Inflammatory macrophage treated with lipopolysaccharide for 4 hours (primary cell): ENCODE results near the gene SLC8A1.
"Not testable (repeated sequence)": the region's sequence is repeated elsewhere in the genome, so short reads cannot be mapped to it uniquely, and the experiment has no call there.

Experiments used
- DNase-seq: peaks from one replicate; pipeline ENCODE4 v3.0.0-alpha.2; 2020

SLC8A1 gene

DNA sequence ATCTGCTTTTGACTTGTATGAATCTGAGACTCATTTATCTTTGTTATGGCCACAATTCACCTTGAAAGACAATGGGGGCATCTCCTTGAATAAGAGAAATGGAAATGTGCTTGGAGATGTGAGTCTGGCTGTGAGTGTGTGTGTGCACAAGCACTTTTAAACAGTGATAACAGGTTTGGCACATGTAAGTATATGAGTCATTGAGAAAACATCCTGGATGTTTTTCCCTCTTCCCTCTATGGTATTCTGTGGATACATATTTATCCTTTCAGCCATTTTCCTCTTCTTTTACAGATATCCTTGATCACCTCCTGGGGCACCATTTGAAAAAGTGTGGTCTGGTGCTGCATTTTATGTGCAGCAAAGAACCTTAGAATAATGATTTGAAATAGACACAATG is 355.5 kb downstream of the SLC8A1 start:
- DNase-seq: no peak

GRCh38 chr2:40095000-40095399 is 356.9 kb downstream of the SLC8A1 start:
- no peak for DNase-seq

GRCh38 chr2:40094451-40094850 is 357.4 kb downstream of the SLC8A1 start:
- DNase-seq: no peak

- DNase-seq: no peak
These were observed 358.7 kb downstream of the SLC8A1 start for GRCh38 chr2:40093021-40093675.

GRCh38 chr2:40090044-40090443 is 361.8 kb downstream of the SLC8A1 start:
- DNase-seq: no peak

GRCh38 chr2:40087927-40088326 is 364.0 kb downstream of the SLC8A1 start:
- no peak for DNase-seq

DNA sequence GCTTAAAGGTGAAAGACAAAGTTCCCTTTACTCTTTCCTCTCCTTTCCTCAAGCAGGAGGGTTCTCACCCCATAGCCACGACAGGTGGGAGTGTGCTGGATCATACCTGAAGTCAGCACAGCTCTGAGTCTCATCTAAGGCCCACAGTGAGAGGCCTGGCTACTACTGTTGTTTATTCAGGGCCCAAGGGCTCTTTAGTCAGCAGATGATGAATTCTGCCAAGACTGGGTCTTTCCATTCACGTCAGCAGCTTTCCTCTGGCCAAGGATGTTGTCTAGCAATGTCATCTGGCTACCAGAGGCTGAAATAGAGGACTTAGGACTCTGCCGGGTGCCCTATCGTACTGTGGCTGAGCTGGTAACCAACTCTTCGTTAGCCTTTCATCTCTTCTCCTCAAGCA is 364.5 kb downstream of the SLC8A1 start:
- DNase-seq: no peak

DNA sequence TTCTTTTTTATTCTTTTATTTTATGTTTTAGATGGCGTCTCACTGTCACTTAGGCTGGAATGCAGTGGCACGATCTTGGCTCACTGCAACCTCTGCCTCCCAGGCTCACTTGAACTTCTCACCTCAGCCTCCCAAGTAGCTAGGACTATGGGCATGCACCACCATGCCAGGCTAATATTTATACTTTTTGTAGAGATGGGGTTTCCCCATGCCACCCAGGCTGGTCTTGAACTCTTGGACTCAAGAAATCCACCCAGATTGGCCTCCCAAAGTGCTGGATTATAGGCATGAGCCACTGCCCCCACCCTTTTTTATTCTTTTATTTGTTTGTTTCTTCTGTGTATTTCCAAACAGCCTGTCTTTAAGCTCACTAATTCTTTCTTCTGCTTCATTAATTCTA is 366.1 kb downstream of the SLC8A1 start:
- DNase-seq: no peak

DNA sequence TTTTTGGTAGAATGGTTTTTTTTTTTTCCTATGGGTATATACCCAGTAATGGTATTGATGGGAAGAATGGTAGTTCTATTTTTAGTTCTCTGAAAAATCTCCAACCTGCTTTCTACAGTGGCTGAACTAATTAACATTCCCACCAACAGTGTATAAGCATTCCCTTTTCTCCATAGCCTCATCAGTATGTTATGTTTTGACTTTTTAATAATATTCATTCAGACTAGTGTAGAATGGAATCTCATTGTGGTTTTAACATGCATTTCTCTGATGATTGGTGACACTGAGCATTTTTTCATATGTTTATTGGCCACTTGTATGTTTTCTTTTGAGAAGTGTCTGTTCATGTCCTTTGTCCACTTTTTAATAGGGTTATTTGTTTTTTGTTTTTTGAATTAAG is 378.6 kb downstream of the SLC8A1 start:
- not testable (repeated sequence) for DNase-seq

- DNase-seq: no peak
These were observed 379.3 kb downstream of the SLC8A1 start for GRCh38 chr2:40072442-40073232.

DNA sequence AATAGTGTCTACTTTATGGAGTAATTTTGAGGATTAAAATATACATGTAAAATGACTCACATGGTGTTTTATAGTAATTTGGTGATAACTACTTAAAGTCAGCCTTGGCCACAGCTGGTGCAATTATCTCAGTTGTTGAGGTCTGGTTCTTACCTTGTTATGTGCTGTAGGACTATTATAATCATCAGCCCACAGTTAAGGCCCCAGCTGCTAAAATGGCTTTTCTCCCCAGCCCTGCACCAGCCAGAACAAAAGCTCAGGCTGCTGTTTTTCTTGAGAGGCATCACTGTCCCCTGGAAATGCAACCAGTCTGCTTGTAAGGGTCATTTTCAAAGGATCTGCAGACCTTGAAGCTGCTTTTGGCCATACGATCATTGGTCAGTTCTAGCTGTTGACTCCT is 389.5 kb downstream of the SLC8A1 start:
- no peak for DNase-seq

GRCh38 chr2:40049781-40050180 is 402.1 kb downstream of the SLC8A1 start:
- no peak for DNase-seq

DNA sequence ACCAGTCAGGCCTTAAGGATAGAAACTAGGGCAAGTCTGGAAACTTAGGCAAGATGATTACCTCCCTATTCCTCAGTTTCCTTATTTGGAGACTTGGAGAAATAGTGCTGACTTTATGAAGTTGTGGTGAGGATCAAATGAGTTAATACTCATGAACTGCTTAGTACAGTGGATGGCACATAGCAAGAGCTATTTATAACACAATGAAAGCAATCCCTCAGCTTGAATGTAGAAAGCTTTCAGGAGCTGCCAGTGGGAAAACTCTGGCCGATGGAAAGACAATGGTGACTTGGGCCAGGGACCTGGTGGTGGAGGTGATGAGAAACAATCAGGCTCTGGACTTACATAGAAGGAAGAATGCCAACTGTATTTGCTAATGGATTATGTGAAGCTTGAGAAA is 403.4 kb downstream of the SLC8A1 start:
- DNase-seq: no peak

DNA sequence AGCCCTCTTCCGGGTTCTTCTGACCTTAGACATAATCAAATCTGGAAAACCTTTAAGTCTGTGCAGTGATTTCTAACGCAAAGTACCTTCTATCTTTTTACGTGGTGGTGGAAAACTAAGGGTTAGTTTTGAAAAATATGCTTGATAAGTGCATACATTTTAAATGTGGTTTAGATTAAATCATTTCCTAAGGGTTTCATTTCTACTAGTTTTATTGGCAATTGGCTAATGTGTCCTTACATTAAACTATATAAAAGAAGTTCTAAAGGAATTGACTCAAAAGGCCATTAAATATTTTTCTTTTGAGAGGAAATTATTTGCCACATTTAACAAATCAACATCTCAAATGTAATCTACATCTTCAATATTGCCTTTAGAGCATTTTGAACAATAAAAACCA is 404.5 kb downstream of the SLC8A1 start:
- no peak for DNase-seq
